Thyroid gland (tissue), 4 donors: ENCODE data around the gene KCNH1. TPM values are rescaled to one million over a fixed set of nuclear protein-coding genes. Genes with fewer than 3 reads are reported as not detected.

Source experiments
- DNase-seq, 2 donors: peaks; one replicate each; pipeline ENCODE4 v3.0.0-alpha.2; 2019
- H3K27ac ChIP-seq, 3 donors: fragments of 200-600 bp; sonication (generic); 1 replicate in 2 of 3; 2 replicates in 1 of 3; pipeline ENCODE4 v1.5.1; 2016 to 2019; ENCODE audit warnings: mild to moderate bottlenecking in 1 of 3, moderate library complexity in 1 of 3
- H3K27me3 ChIP-seq: fragments of 200-600 bp; sonication (generic); one replicate; pipeline ENCODE4 v1.5.1; 2019
- H3K36me3 ChIP-seq, 2 donors: fragments of 200-600 bp; sonication (generic); one replicate each; pipeline ENCODE4 v1.5.1; 2016 to 2019
- H3K4me1 ChIP-seq, 2 donors: fragments of 200-600 bp; sonication (generic); one replicate each; pipeline ENCODE4 v1.5.1; 2017 to 2019
- H3K4me3 ChIP-seq, 3 donors: fragments of 200-600 bp; sonication (generic); replicated peaks in 1 of 3; 1 replicate in 2 of 3; 2 replicates in 1 of 3; pipeline ENCODE4 v1.5.1; 2016; ENCODE audit warnings: mild to moderate bottlenecking in 1 of 3
- H3K9me3 ChIP-seq: fragments of 200-600 bp; sonication (generic); one replicate; pipeline ENCODE4 v1.5.1; 2017
- POLR2A ChIP-seq, 2 donors: fragments of 450-650 bp; IDR thresholded peaks; one replicate each; pipeline ENCODE4 v1.6.1; 2017; ENCODE audit warnings: antibody characterized with exemption in 2 of 2, mild to moderate bottlenecking in 2 of 2, moderate library complexity in 1 of 2
- WGBS, 2 donors: methylation state at CpG; one replicate each; pipeline ENCODE4 v1.1.5; 2017; 5-methylcytosine and 5-hydroxymethylcytosine counted together
- intact Hi-C: fragments of 100-400 bp; cut with DNase I; formaldehyde crosslinking; loops from one replicate; pipeline ENCODE4 v1.15.1; 2023
- total RNA-seq, 4 donors: library from RNA; depleted of rRNA; stranded (reverse); fragments of >200 nt; gene quantifications; one replicate each; pipeline ENCODE4 v1.2.3, GENCODE V29; 2016
- TF ChIP-seq, protein P1 (sequence below), 6 experiments: fragments of 200-600 bp in 3 of 6; fragments of 450-650 bp in 3 of 6; sonication (generic) in 3 of 6; IDR thresholded peaks; one replicate each; pipeline ENCODE4 v1.5.1; 2016 to 2019; ENCODE audit warnings: antibody characterized with exemption in 6 of 6, mild to moderate bottlenecking in 2 of 6, inconsistent platforms in 1 of 6, moderate library complexity in 1 of 6

Gene KCNH1
- total RNA-seq, 4 donors from 2014 or later, result 1.3 TPM; not detected in 2

DNA sequence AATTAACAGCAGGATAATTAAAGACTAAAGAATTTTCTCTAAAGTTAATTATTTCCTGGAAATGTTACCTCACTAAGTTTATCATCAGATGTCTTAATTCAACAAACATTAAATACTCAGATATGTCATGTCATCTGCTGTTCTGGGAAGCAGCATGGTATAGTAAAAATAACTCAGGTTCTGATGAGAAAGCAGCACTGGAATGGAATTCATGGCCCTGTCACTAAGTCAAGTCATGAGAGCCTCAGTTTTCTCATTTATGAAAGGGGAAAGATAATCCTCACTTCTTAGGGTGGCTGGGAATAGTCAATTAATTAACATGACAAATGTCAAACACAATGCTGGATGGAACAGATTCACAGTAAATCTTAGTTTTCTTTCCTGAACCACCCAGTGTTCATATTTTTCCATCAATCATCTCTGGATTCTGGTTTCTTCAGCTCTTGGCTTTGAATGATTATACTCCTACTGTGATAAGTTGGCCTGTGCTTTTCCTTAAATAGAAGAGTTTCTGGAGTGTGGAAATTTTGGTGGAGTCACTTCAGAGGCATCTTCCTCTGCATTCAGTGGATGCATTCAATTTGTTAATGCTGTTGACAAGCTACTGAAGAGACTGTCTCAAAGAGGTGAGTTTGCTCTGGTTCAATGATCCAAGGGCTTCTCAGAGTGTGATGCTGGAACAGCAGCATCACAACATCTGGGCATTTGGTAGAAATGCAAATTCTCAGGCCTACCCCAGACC, 319.4 kb downstream of the KCNH1 start:
- no peaks in the 10 kb centered on the region for H3K27me3 ChIP-seq
- no peak for DNase-seq
- H3K9me3 ChIP-seq, result no peaks in the 10 kb centered on the region
- H3K4me1 ChIP-seq, result no peaks in the 10 kb centered on the region
- H3K36me3 ChIP-seq, result no peaks in the 10 kb centered on the region
- TF ChIP-seq, protein P1, sequence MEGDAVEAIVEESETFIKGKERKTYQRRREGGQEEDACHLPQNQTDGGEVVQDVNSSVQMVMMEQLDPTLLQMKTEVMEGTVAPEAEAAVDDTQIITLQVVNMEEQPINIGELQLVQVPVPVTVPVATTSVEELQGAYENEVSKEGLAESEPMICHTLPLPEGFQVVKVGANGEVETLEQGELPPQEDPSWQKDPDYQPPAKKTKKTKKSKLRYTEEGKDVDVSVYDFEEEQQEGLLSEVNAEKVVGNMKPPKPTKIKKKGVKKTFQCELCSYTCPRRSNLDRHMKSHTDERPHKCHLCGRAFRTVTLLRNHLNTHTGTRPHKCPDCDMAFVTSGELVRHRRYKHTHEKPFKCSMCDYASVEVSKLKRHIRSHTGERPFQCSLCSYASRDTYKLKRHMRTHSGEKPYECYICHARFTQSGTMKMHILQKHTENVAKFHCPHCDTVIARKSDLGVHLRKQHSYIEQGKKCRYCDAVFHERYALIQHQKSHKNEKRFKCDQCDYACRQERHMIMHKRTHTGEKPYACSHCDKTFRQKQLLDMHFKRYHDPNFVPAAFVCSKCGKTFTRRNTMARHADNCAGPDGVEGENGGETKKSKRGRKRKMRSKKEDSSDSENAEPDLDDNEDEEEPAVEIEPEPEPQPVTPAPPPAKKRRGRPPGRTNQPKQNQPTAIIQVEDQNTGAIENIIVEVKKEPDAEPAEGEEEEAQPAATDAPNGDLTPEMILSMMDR (IDR thresholded peaks at IDR 0.05), result no peak
- no peak for TF ChIP-seq POLR2A (IDR thresholded peaks at IDR 0.05)
- H3K27ac ChIP-seq, result no peak overlapping the region
- intact Hi-C loops, result no loop called here
- no peak overlapping the region for H3K4me3 ChIP-seq

GRCh38 chr1:210801501-210801900, 332.4 kb downstream of the KCNH1 start:
- H3K27ac ChIP-seq, result no peak overlapping the region
- intact Hi-C loops, result no loop called here
- 90 to 94% methylated on average over 4 of the region's 4 CpGs for WGBS, 2 donors
- peaks cover 0 to 3% of the 10 kb centered on the region in 2 donors for H3K4me1 ChIP-seq
- no peak overlapping the region for H3K4me3 ChIP-seq
- no peak for TF ChIP-seq POLR2A (IDR thresholded peaks at IDR 0.05)
- TF ChIP-seq, protein P1 (IDR thresholded peaks at IDR 0.05), result no peak
- no peaks in the 10 kb centered on the region for H3K9me3 ChIP-seq
- no peak for DNase-seq
- H3K27me3 ChIP-seq, result no peaks in the 10 kb centered on the region
- no peaks in the 10 kb centered on the region for H3K36me3 ChIP-seq

DNA sequence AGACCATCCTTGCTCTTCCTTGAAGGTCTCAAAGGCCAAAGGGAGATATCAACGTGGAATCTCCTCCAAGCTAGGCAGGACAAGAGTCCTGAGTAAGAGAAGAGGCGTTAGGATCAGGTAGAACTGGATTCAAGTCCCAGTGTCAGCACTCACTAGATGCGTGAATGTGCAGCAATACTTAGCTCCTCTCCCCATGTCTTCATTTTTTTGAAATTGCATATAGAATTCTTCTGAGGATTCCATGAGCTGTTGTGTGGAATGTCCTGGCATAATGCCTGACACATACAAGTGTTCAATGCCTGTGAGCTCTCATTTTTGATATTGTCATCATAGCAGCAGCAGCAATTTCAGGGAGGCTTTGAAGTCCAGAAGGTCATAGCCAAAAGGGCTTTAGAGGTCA, 333.2 kb downstream of the KCNH1 start:
- H3K36me3 ChIP-seq, result no peaks in the 10 kb centered on the region
- peaks cover 0 to 3% of the 10 kb centered on the region in 2 donors for H3K4me1 ChIP-seq
- 77 to 83% methylated on average over 3 of the region's 3 CpGs for WGBS, 2 donors
- no peaks in the 10 kb centered on the region for H3K27me3 ChIP-seq
- intact Hi-C loops, result no loop called here
- no peaks in the 10 kb centered on the region for H3K9me3 ChIP-seq
- H3K27ac ChIP-seq, result no peak overlapping the region
- TF ChIP-seq POLR2A (IDR thresholded peaks at IDR 0.05), result no peak
- TF ChIP-seq, protein P1 (IDR thresholded peaks at IDR 0.05), result no peak
- no peak for DNase-seq
- no peak overlapping the region for H3K4me3 ChIP-seq

- TF ChIP-seq, protein P1 (IDR thresholded peaks at IDR 0.05), result no peak
- no peak for TF ChIP-seq POLR2A (IDR thresholded peaks at IDR 0.05)
- H3K27me3 ChIP-seq, result no peaks in the 10 kb centered on the region
- intact Hi-C loops, result no loop called here
- no peak overlapping the region for H3K27ac ChIP-seq
- H3K4me3 ChIP-seq, result no peak overlapping the region
- no peak for DNase-seq
- peaks cover 0 to 3% of the 10 kb centered on the region in 2 donors for H3K4me1 ChIP-seq
- H3K36me3 ChIP-seq, result no peaks in the 10 kb centered on the region
- WGBS, 2 donors, result 39 to 50% methylated on average over 4 of the region's 4 CpGs
- H3K9me3 ChIP-seq, result no peaks in the 10 kb centered on the region
These were observed 333.6 kb downstream of the KCNH1 start for GRCh38 chr1:210800301-210800700.

DNA sequence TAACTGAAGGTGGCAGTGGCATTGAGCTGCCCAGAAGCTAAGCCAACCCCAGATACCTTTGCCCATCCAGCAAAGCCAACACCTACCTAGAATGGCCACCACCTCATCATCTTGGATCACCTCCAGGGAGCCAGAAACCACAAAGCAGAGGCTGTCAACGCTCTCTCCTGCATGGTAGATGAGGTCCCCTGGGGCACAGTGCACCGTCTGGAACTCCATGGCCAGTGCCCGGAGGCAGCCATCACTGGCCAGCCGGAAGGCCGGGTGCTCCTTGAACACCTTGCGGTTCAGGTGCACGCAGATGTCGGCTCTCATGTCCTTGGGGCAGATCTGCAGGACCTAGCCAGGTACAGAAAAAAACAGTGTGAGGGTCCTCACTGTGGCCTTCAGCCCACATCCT, 336.5 kb downstream of the KCNH1 start:
- intact Hi-C loops, result no loop called here
- WGBS, 2 donors, result 92 to 100% methylated on average over 3 to 4 of the region's 8 CpGs

More for the DNA sequence above, 336.5 kb downstream of the KCNH1 start:
- H3K4me3 ChIP-seq, result no peak overlapping the region
- H3K36me3 ChIP-seq, result no peaks in the 10 kb centered on the region
- peaks cover 0 to 3% of the 10 kb centered on the region in 2 donors for H3K4me1 ChIP-seq
- TF ChIP-seq POLR2A (IDR thresholded peaks at IDR 0.05), result no peak
- TF ChIP-seq, protein P1 (IDR thresholded peaks at IDR 0.05), result no peak
- no peaks in the 10 kb centered on the region for H3K9me3 ChIP-seq
- no peak overlapping the region for H3K27ac ChIP-seq
- DNase-seq, result no peak
- no peaks in the 10 kb centered on the region for H3K27me3 ChIP-seq
